ENCODE measurements around the gene SRC.
A peak's percentile ranks its signal among the peaks of the same experiment; 100 is the strongest.
"Not testable (repeated sequence)": the region's sequence is repeated elsewhere in the genome, so short reads cannot be mapped to it uniquely, and the experiment has no call there.

SRC gene

GRCh38 chr20:37339764-37340109 is 6.2 kb upstream of the SRC start:
- H3K27me3 ChIP-seq (ENCODE audit: control insufficient read depth, insufficient read depth, low read length); H3K36me3 ChIP-seq (ENCODE audit: insufficient read depth, low read length); H3K9ac ChIP-seq (ENCODE audit: low read depth, low read length); H3K4me2 ChIP-seq (ENCODE audit: low read length); H3K9me3 ChIP-seq (replicated peaks; ENCODE audit: low read length); H3K4me3 ChIP-seq (ENCODE audit: low read length): not testable (repeated sequence)
- H3K4me1 ChIP-seq (ENCODE audit: control insufficient read depth, insufficient read depth, low read length) = peaks cover 11% of the 10 kb centered on the region

GRCh38 chr20:37340998-37341397 is 4.9 kb upstream of the SRC start:
- Histone ChIP-seq H3K4me2 (ENCODE audit: low read length) (no peak overlapping the region), H3K9me3 (replicated peaks; ENCODE audit: low read length) (no peaks in the 10 kb centered on the region), H3K27me3 (ENCODE audit: control insufficient read depth, insufficient read depth, low read length) (no peaks in the 10 kb centered on the region), H3K9ac (ENCODE audit: low read depth, low read length) (no peak overlapping the region), H3K4me3 (ENCODE audit: low read length) (no peak overlapping the region), H3K36me3 (ENCODE audit: insufficient read depth, low read length) (no peaks in the 10 kb centered on the region), H3K4me1 (ENCODE audit: control insufficient read depth, insufficient read depth, low read length) (peaks cover 11% of the 10 kb centered on the region)

DNA sequence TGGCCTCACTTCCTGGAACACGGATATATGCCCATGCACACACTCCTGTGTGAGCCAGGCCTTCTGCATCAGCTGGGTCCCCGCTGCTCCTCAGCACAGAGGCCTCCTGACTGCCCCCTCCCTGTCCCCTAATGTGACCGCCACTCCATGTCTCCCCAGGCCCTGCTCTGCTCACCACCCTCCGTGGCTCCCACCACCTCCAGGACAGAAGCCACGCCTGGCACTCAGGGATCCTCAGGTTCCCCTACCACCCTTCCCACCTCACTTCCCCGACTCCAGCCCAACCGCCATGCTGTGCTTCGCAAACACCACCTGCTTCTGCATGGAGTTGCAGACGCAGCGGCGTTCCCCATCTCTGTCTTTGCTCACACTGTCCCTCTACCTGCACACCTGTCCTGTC is 4.3 kb upstream of the SRC start:
- no peaks in the 10 kb centered on the region for H3K36me3 ChIP-seq (ENCODE audit: insufficient read depth, low read length)
- H3K27me3 ChIP-seq (ENCODE audit: control insufficient read depth, insufficient read depth, low read length) = no peaks in the 10 kb centered on the region
- H3K4me1 ChIP-seq (ENCODE audit: control insufficient read depth, insufficient read depth, low read length) = peaks cover 7% of the 10 kb centered on the region
- no peak overlapping the region for H3K4me3 ChIP-seq (ENCODE audit: low read length)
- no peak overlapping the region for H3K9ac ChIP-seq (ENCODE audit: low read depth, low read length)
- no peak overlapping the region for H3K4me2 ChIP-seq (ENCODE audit: low read length)
- H3K9me3 ChIP-seq (replicated peaks; ENCODE audit: low read length) = no peaks in the 10 kb centered on the region

- H3K9me3 ChIP-seq (replicated peaks; ENCODE audit: low read length) = no peaks in the 10 kb centered on the region
- H3K36me3 ChIP-seq (ENCODE audit: insufficient read depth, low read length) = no peaks in the 10 kb centered on the region
- H3K4me1 ChIP-seq (ENCODE audit: control insufficient read depth, insufficient read depth, low read length) = peaks cover 11% of the 10 kb centered on the region
- H3K9ac ChIP-seq (ENCODE audit: low read depth, low read length) = no peak overlapping the region
- no peak overlapping the region for H3K4me3 ChIP-seq (ENCODE audit: low read length)
- H3K27me3 ChIP-seq (ENCODE audit: control insufficient read depth, insufficient read depth, low read length) = no peaks in the 10 kb centered on the region
- H3K4me2 ChIP-seq (ENCODE audit: low read length) = no peak overlapping the region
These were observed 3.4 kb upstream of the SRC start for GRCh38 chr20:37342231-37343177.

DNA sequence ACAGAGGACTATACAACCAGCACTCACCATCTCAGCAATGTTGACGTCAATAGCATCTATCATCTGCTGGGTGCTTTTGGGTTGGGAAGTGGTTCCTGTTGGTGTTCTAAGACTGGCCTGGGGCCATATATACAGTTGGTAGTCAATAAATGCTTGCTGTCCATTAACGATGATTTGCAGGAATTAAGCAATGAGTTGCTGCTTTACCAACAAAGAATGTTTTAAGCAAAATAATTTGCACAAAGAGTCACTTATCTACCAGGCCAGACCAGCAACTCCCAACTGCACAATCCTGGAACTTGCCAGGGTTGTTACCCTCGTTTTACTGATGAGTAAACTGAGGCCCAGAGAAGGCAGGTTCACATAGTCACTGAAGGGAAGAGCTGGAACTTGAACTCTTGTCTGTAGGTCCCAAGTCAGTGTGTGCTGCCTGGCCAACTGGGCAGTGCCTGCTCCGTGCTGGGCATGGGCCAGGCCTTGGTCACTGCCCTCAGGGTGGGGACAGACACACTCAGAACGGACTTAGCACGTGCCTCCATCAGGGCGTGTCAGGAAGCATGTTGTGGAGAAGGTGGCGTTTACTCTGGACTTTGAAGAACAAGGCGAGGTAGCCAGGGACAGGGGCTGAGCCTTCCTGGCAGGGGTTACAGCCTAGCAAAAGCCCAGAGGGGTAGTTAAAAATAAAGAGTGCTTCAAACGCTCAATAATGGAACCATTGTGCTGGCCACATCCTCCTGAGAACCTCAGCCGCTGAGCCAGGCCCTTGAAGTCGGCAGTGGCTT is 2.5 kb upstream of the SRC start:
- Histone ChIP-seq H3K4me3 (ENCODE audit: low read length) (no peak overlapping the region), H3K4me1 (ENCODE audit: control insufficient read depth, insufficient read depth, low read length) (peaks cover 11% of the 10 kb centered on the region), H3K9ac (ENCODE audit: low read depth, low read length) (no peak overlapping the region), H3K36me3 (ENCODE audit: insufficient read depth, low read length) (no peaks in the 10 kb centered on the region), H3K9me3 (replicated peaks; ENCODE audit: low read length) (no peaks in the 10 kb centered on the region), H3K4me2 (ENCODE audit: low read length) (no peak overlapping the region), H3K27me3 (ENCODE audit: control insufficient read depth, insufficient read depth, low read length) (no peaks in the 10 kb centered on the region)

DNA sequence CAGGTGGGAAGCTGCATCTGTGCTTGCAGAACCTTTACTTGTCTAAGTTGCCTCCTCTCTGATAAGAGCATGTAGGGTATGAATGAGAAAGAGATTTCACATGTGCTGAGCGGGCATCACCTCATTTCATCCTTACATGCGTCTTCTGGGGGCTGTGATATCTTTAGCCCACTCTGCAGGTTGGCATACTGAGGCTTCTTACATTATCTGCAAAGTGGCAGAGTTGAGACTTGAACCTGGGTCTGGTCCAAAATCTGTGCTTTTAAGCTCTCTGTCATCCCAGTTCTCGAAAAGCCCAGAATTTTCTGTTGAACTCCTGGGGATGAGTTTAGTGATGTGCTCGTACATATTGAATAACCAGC is 2.0 kb upstream of the SRC start:
- Histone ChIP-seq H3K4me3 (ENCODE audit: low read length) (no peak overlapping the region), H3K4me1 (ENCODE audit: control insufficient read depth, insufficient read depth, low read length) (peaks cover 11% of the 10 kb centered on the region), H3K9me3 (replicated peaks; ENCODE audit: low read length) (no peaks in the 10 kb centered on the region), H3K36me3 (ENCODE audit: insufficient read depth, low read length) (no peaks in the 10 kb centered on the region), H3K4me2 (ENCODE audit: low read length) (no peak overlapping the region), H3K27me3 (ENCODE audit: control insufficient read depth, insufficient read depth, low read length) (no peaks in the 10 kb centered on the region), H3K9ac (ENCODE audit: low read depth, low read length) (no peak overlapping the region)

- H3K4me2 ChIP-seq (ENCODE audit: low read length) = no peak overlapping the region
- H3K9ac ChIP-seq (ENCODE audit: low read depth, low read length) = peak overlapping the region; percentile 77
- no peaks in the 10 kb centered on the region for H3K9me3 ChIP-seq (replicated peaks; ENCODE audit: low read length)
- no peaks in the 10 kb centered on the region for H3K36me3 ChIP-seq (ENCODE audit: insufficient read depth, low read length)
- no peaks in the 10 kb centered on the region for H3K27me3 ChIP-seq (ENCODE audit: control insufficient read depth, insufficient read depth, low read length)
- H3K4me3 ChIP-seq (ENCODE audit: low read length) = no peak overlapping the region
- H3K4me1 ChIP-seq (ENCODE audit: control insufficient read depth, insufficient read depth, low read length) = peaks cover 15% of the 10 kb centered on the region
These were observed 1.2 kb upstream of the SRC start for GRCh38 chr20:37344506-37345338.

GRCh38 chr20:37346236-37346534 is 245 bp downstream of the SRC start:
- no peaks in the 10 kb centered on the region for H3K9me3 ChIP-seq (replicated peaks; ENCODE audit: low read length)
- H3K9ac ChIP-seq (ENCODE audit: low read depth, low read length) = peak overlapping the region; percentile 77
- H3K4me1 ChIP-seq (ENCODE audit: control insufficient read depth, insufficient read depth, low read length) = peaks cover 21% of the 10 kb centered on the region

DNA sequence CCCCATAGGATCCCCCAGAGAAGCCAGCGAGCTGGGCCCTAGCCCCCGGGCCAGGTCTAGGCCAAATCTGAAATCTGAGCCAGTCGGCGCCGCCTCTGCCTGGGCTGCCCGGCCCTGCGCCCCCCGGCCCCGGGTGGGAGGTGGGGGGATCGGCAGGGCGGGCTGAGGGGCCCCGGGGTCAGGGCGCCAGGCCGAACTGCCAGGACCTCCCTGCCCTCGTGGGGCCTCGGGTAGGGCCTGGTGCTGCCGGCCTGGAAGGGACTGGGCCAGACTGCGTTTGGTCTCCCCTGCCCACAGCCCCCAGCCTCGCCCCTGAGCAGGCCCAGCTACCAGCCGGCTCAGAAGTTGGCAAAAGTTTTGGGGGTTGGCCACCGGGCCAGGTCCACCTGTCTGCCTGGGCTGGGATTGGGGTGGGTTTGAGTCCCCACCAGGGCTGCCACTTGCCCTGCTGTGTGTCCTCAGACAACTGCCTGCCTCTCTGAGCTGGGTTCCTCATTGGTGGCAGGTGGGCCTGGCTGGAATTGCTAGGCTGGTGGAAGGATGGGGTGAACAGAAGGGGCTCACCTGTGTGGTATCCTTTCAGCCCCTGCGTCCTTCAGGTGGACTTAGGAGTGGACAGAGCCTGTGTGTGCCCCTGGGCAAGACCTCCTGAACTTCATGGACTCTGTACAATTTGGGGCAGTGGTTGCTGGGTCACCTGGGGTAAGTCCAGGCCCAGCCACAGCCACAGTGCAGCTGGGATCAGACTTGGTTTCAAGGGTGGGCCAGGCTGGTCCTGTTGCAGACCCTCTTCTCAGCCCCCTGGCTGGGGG is 801 bp downstream of the SRC start:
- peaks cover 2% of the 10 kb centered on the region for H3K36me3 ChIP-seq (ENCODE audit: insufficient read depth, low read length)
- peak overlapping the region; percentile 76 for H3K9ac ChIP-seq (ENCODE audit: low read depth, low read length)
- peak overlapping the region; percentile 69 for H3K4me3 ChIP-seq (ENCODE audit: low read length)
- no peaks in the 10 kb centered on the region for H3K27me3 ChIP-seq (ENCODE audit: control insufficient read depth, insufficient read depth, low read length)
- no peaks in the 10 kb centered on the region for H3K9me3 ChIP-seq (replicated peaks; ENCODE audit: low read length)
- H3K4me1 ChIP-seq (ENCODE audit: control insufficient read depth, insufficient read depth, low read length) = peaks cover 21% of the 10 kb centered on the region
- peak overlapping the region; percentile 86 for H3K4me2 ChIP-seq (ENCODE audit: low read length)

More at GRCh38 chr20:37346236-37346534, 245 bp downstream of the SRC start:
- H3K4me3 ChIP-seq (ENCODE audit: low read length) = peak overlapping the region; percentile 69
- H3K36me3 ChIP-seq (ENCODE audit: insufficient read depth, low read length) = peaks cover 2% of the 10 kb centered on the region
- peak overlapping the region; percentile 86 for H3K4me2 ChIP-seq (ENCODE audit: low read length)
- H3K27me3 ChIP-seq (ENCODE audit: control insufficient read depth, insufficient read depth, low read length) = no peaks in the 10 kb centered on the region

- H3K9me3 ChIP-seq (replicated peaks; ENCODE audit: low read length) = no peaks in the 10 kb centered on the region
- peaks cover 21% of the 10 kb centered on the region for H3K4me1 ChIP-seq (ENCODE audit: control insufficient read depth, insufficient read depth, low read length)
- peak overlapping the region; percentile 86 for H3K4me2 ChIP-seq (ENCODE audit: low read length)
- H3K4me3 ChIP-seq (ENCODE audit: low read length) = peak overlapping the region; percentile 69
- peak overlapping the region; percentile 76 for H3K9ac ChIP-seq (ENCODE audit: low read depth, low read length)
- H3K27me3 ChIP-seq (ENCODE audit: control insufficient read depth, insufficient read depth, low read length) = no peaks in the 10 kb centered on the region
- peaks cover 2% of the 10 kb centered on the region for H3K36me3 ChIP-seq (ENCODE audit: insufficient read depth, low read length)
These were observed 1.4 kb downstream of the SRC start for GRCh38 chr20:37347347-37347823.

Measured in skeletal muscle satellite cell (primary cell).